ENCODE data around the gene ALDH3A2. TPM values are rescaled to one million over a fixed set of nuclear protein-coding genes. Genes with fewer than 3 reads are reported as not detected.

Gene ALDH3A2
- total and polyA plus RNA-seq, 3 experiments from 2014 or later, result 21.7 to 26.3 (median 24.7) TPM

- Histone ChIP-seq H3K27me3 (ENCODE audit: insufficient read depth, low read length, poor library complexity, severe bottlenecking) (no peaks in the 10 kb centered on the region), H3K27ac (ENCODE audit: low read depth, low read length) (no peak overlapping the region), H3K4me3 (ENCODE audit: low read length) (no peak overlapping the region), H3K36me3 (ENCODE audit: insufficient read depth, low read length) (peaks cover 12% of the 10 kb centered on the region), H3K4me1 (ENCODE audit: insufficient read depth, low read length) (peaks cover 5% of the 10 kb centered on the region), H3K9me3 (ENCODE audit: low read length) (no peaks in the 10 kb centered on the region)
- POLR2A ChIA-PET, result no interaction called here
- DNase-seq, result no peak
- peaks cover 15 to 60% (median 32%) of the 10 kb centered on the region in 3 donors for H3K36me3 Mint-ChIP-seq
- CTCF ChIA-PET, result interaction anchor here (2.0 kb wide), 1 partner anchor 9 kb away, joined by 4 read pairs; no protein-coding TSS in a partner anchor
- H3K4me3 Mint-ChIP-seq, result peak overlapping the region in 1 of 7 donors; percentile 27
- H3K9me3 Mint-ChIP-seq, result no peaks in the 10 kb centered on the region
- no peaks in the 10 kb centered on the region for H3K27me3 Mint-ChIP-seq
- H3K27ac Mint-ChIP-seq, result no peak overlapping the region
- peaks cover 11 to 24% (median 24%) of the 10 kb centered on the region in 3 donors for H3K4me1 Mint-ChIP-seq
Observed at GRCh38 chr17:19654342-19654886, 5.9 kb downstream of the ALDH3A2 start.

DNA sequence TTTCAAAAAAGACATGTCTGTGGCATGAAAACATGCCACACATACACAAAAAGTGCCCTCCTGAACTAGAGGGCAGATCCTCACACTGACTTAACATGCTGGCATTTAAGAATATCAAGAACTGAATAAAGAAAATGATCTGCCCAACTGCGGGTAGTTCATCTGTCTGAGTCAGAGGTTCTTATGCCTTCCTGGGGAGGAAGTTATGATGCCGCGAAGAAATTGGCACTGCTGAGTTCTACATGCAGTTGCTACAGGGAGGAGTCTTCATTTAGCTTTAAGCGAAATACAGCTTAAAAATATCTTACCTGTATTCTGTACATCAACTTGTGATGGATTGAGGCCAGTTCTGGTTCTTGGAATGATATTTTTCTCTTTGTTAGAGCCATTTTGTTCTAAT, 6.3 kb downstream of the ALDH3A2 start:
- no peaks in the 10 kb centered on the region for H3K27me3 ChIP-seq (ENCODE audit: insufficient read depth, low read length, poor library complexity, severe bottlenecking)
- POLR2A ChIA-PET, result interaction anchor here (0.6 kb wide), 1 partner anchor 95 kb away, joined by 6 read pairs; no protein-coding TSS in a partner anchor
- no peak overlapping the region for H3K27ac Mint-ChIP-seq
- H3K9me3 ChIP-seq (ENCODE audit: low read length), result no peaks in the 10 kb centered on the region
- DNase-seq, result no peak
- no peak overlapping the region for H3K27ac ChIP-seq (ENCODE audit: low read depth, low read length)
- no peak overlapping the region for H3K4me3 ChIP-seq (ENCODE audit: low read length)
- peaks cover 12% of the 10 kb centered on the region for H3K36me3 ChIP-seq (ENCODE audit: insufficient read depth, low read length)
- H3K9me3 Mint-ChIP-seq, result no peaks in the 10 kb centered on the region
- H3K27me3 Mint-ChIP-seq, result no peaks in the 10 kb centered on the region
- H3K4me1 Mint-ChIP-seq, result peaks cover 8 to 20% (median 19%) of the 10 kb centered on the region in 3 donors
- CTCF ChIA-PET, result interaction anchor here (1.5 to 2.0 kb wide), 2 partner anchors 9 to 87 kb away, joined by 4 to 5 read pairs; no protein-coding TSS in a partner anchor
- H3K4me1 ChIP-seq (ENCODE audit: insufficient read depth, low read length), result peaks cover under 1% of the 10 kb centered on the region
- peak overlapping the region in 1 of 7 donors; percentile 27 for H3K4me3 Mint-ChIP-seq
- H3K36me3 Mint-ChIP-seq, result peaks cover 15 to 61% (median 30%) of the 10 kb centered on the region in 3 donors

GRCh38 chr17:19656336-19656735, 7.8 kb downstream of the ALDH3A2 start:
- Mint-ChIP-seq H3K36me3 (peaks cover 15 to 71% (median 33%) of the 10 kb centered on the region in 3 donors), H3K27ac (peak overlapping the region in 1 of 8 donors; percentile 83)

GRCh38 chr17:19656851-19657581, 8.5 kb downstream of the ALDH3A2 start:
- Histone ChIP-seq H3K9me3 (ENCODE audit: low read length) (no peaks in the 10 kb centered on the region), H3K27me3 (ENCODE audit: insufficient read depth, low read length, poor library complexity, severe bottlenecking) (no peaks in the 10 kb centered on the region), H3K4me3 (ENCODE audit: low read length) (no peak overlapping the region), H3K4me1 (ENCODE audit: insufficient read depth, low read length) (no peaks in the 10 kb centered on the region), H3K27ac (ENCODE audit: low read depth, low read length) (no peak overlapping the region), H3K36me3 (ENCODE audit: insufficient read depth, low read length) (peaks cover 14% of the 10 kb centered on the region)
- ChIA-PET POLR2A (no interaction called here), CTCF (interaction anchor here (1.5 kb wide), 1 partner anchor 17 kb away, joined by 4 read pairs; no protein-coding TSS in a partner anchor)
- Mint-ChIP-seq H3K27ac (peak overlapping the region in 2 of 8 donors; percentile 6 to 57), H3K4me1 (peaks cover under 1 to 3% (median 1%) of the 10 kb centered on the region in 3 donors), H3K36me3 (peaks cover 15 to 73% (median 32%) of the 10 kb centered on the region in 3 donors), H3K9me3 (no peaks in the 10 kb centered on the region), H3K4me3 (no peak overlapping the region), H3K27me3 (no peaks in the 10 kb centered on the region)
- DNase-seq, result no peak

More at GRCh38 chr17:19656336-19656735, 7.8 kb downstream of the ALDH3A2 start:
- H3K4me3 Mint-ChIP-seq, result no peak overlapping the region
- Histone ChIP-seq H3K36me3 (ENCODE audit: insufficient read depth, low read length) (peaks cover 12% of the 10 kb centered on the region), H3K4me3 (ENCODE audit: low read length) (no peak overlapping the region), H3K4me1 (ENCODE audit: insufficient read depth, low read length) (no peaks in the 10 kb centered on the region), H3K27me3 (ENCODE audit: insufficient read depth, low read length, poor library complexity, severe bottlenecking) (no peaks in the 10 kb centered on the region), H3K9me3 (ENCODE audit: low read length) (no peaks in the 10 kb centered on the region), H3K27ac (ENCODE audit: low read depth, low read length) (no peak overlapping the region)
- no peaks in the 10 kb centered on the region for H3K27me3 Mint-ChIP-seq
- ChIA-PET CTCF (interaction anchor here (1.5 kb wide), 2 partner anchors 18 to 85 kb away, joined by 4 to 5 read pairs; no protein-coding TSS in a partner anchor), POLR2A (no interaction called here)
- H3K9me3 Mint-ChIP-seq, result no peaks in the 10 kb centered on the region
- H3K4me1 Mint-ChIP-seq, result peaks cover 1 to 10% (median 7%) of the 10 kb centered on the region in 3 donors
- DNase-seq, result no peak

- DNase-seq, result no peak
- no peaks in the 10 kb centered on the region for H3K27me3 ChIP-seq (ENCODE audit: insufficient read depth, low read length, poor library complexity, severe bottlenecking)
- no peaks in the 10 kb centered on the region for H3K9me3 Mint-ChIP-seq
- no peaks in the 10 kb centered on the region for H3K9me3 ChIP-seq (ENCODE audit: low read length)
- peaks cover 0 to 1% (median 0%) of the 10 kb centered on the region in 3 donors for H3K4me1 Mint-ChIP-seq
- no peaks in the 10 kb centered on the region for H3K27me3 Mint-ChIP-seq
- ChIA-PET POLR2A (interaction anchor here (0.9 kb wide), 1 partner anchor 11 kb away, joined by 5 read pairs; the partner anchor contains the start of gene ALDH3A2), CTCF (interaction anchor here (0.7 to 1.1 kb wide), 2 partner anchors 11 to 13 kb away, joined by 3 read pairs; no protein-coding TSS in a partner anchor)
- H3K27ac Mint-ChIP-seq, result no peak overlapping the region
- H3K36me3 ChIP-seq (ENCODE audit: insufficient read depth, low read length), result peaks cover 24% of the 10 kb centered on the region
- peaks cover 11 to 76% (median 41%) of the 10 kb centered on the region in 3 donors for H3K36me3 Mint-ChIP-seq
- H3K27ac ChIP-seq (ENCODE audit: low read depth, low read length), result no peak overlapping the region
- H3K4me3 ChIP-seq (ENCODE audit: low read length), result no peak overlapping the region
- H3K4me1 ChIP-seq (ENCODE audit: insufficient read depth, low read length), result no peaks in the 10 kb centered on the region
- H3K4me3 Mint-ChIP-seq, result no peak overlapping the region
Observed at GRCh38 chr17:19659366-19660177, 11.0 kb downstream of the ALDH3A2 start.

DNA sequence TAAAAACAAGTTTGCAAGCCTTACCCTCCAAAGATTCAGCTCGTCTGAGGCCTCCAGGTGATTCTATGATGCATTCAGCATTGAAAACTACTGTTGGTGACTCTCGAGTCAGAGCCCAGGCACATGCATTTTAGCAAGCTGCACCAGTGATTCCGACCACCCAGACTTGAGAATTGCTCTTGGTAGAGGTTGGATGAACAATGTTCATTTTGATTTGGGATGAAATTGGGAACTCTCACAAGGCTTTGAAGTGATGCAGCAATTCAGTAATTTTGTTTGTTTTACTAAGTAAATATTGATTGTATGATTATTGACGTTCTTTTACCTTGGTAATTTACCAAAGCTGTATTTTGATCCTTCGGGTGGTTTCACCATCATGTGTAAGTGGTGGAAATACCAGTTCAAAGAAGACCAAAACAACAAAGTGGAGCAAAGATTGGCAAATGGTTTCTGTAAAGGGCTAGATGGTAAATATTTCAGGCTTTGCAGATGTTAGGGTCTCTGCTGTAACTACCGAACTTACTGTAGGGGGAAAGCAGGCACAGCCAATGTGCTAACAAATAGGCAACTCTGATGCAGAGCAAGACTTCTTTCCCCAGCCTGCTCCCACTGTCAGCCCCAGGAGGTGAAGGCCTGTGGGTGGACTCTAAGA, 11.8 kb downstream of the ALDH3A2 start:
- H3K9me3 Mint-ChIP-seq, result no peaks in the 10 kb centered on the region
- no peaks in the 10 kb centered on the region for H3K27me3 Mint-ChIP-seq
- no peak overlapping the region for H3K4me3 ChIP-seq (ENCODE audit: low read length)
- ChIA-PET CTCF (interaction anchor here (0.7 to 1.1 kb wide), 2 partner anchors 11 to 14 kb away, joined by 3 read pairs; no protein-coding TSS in a partner anchor), POLR2A (interaction anchor here (0.9 kb wide), 1 partner anchor 12 kb away, joined by 5 read pairs; the partner anchor contains the start of gene ALDH3A2)
- no peak for DNase-seq
- no peaks in the 10 kb centered on the region for H3K27me3 ChIP-seq (ENCODE audit: insufficient read depth, low read length, poor library complexity, severe bottlenecking)
- H3K36me3 ChIP-seq (ENCODE audit: insufficient read depth, low read length), result peaks cover 24% of the 10 kb centered on the region
- no peak overlapping the region for H3K27ac ChIP-seq (ENCODE audit: low read depth, low read length)
- H3K27ac Mint-ChIP-seq, result peak overlapping the region in 1 of 8 donors; percentile 75
- H3K4me3 Mint-ChIP-seq, result no peak overlapping the region
- H3K4me1 ChIP-seq (ENCODE audit: insufficient read depth, low read length), result no peaks in the 10 kb centered on the region
- no peaks in the 10 kb centered on the region for H3K9me3 ChIP-seq (ENCODE audit: low read length)
- H3K4me1 Mint-ChIP-seq, result peaks cover 0 to 1% (median 0%) of the 10 kb centered on the region in 3 donors
- H3K36me3 Mint-ChIP-seq, result peaks cover 4 to 77% (median 35%) of the 10 kb centered on the region in 3 donors

DNA sequence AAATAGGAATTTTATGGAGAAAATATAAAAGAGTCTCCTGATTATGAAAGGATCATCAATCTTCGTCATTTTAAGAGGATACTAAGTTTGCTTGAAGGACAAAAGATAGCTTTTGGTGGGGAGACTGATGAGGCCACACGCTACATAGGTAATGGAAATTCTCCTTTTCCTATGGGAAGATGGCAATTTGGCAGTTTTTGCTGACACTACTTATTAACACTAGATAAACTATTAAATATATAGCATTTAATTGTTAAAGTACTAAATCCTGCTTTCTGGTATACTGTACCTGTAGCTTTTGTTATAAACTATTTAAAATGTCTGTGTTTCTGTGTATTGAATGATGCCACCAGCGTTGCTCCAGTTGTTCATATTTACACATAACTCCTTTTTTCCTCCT, 12.6 kb downstream of the ALDH3A2 start:
- Histone ChIP-seq H3K9me3 (ENCODE audit: low read length) (no peaks in the 10 kb centered on the region), H3K27ac (ENCODE audit: low read depth, low read length) (no peak overlapping the region), H3K27me3 (ENCODE audit: insufficient read depth, low read length, poor library complexity, severe bottlenecking) (no peaks in the 10 kb centered on the region), H3K4me3 (ENCODE audit: low read length) (no peak overlapping the region), H3K36me3 (ENCODE audit: insufficient read depth, low read length) (peaks cover 21% of the 10 kb centered on the region), H3K4me1 (ENCODE audit: insufficient read depth, low read length) (no peaks in the 10 kb centered on the region)
- CTCF ChIA-PET, result interaction anchor here (1.4 kb wide), 1 partner anchor 11 kb away, joined by 3 read pairs; no protein-coding TSS in a partner anchor
- POLR2A ChIA-PET, result no interaction called here
- H3K36me3 Mint-ChIP-seq, result peaks cover 0 to 77% (median 30%) of the 10 kb centered on the region in 3 donors
- DNase-seq, result no peak
- H3K4me1 Mint-ChIP-seq, result peaks cover 0 to under 1% (median 0%) of the 10 kb centered on the region in 3 donors
- H3K27me3 Mint-ChIP-seq, result no peaks in the 10 kb centered on the region
- H3K27ac Mint-ChIP-seq, result no peak overlapping the region
- H3K9me3 Mint-ChIP-seq, result no peaks in the 10 kb centered on the region
- H3K4me3 Mint-ChIP-seq, result no peak overlapping the region
